ENCODE measurements around the gene DCDC2C.

- TF ChIP-seq SIN3A (IDR thresholded peaks at IDR 0.05; ENCODE audit: borderline replicate concordance, insufficient read depth, low read length) = no peak
- TF ChIP-seq REST (IDR thresholded peaks at IDR 0.05; ENCODE audit: insufficient read depth in 1 of 2, low read depth in 2 of 2, low read length in 2 of 2) = no peak
- TF ChIP-seq POLR2AphosphoS5 (IDR thresholded peaks at IDR 0.05; ENCODE audit: low read depth, low read length) = no peak
- TF ChIP-seq TAF1 (IDR thresholded peaks at IDR 0.05; ENCODE audit: borderline replicate concordance, insufficient read depth, low read length) = no peak
- no peak for TF ChIP-seq FOXP2 (optimal IDR thresholded peaks at IDR 0.05; ENCODE audit: borderline replicate concordance, extremely low read depth, extremely low read length, insufficient read depth)
These were observed 65.8 kb downstream of the DCDC2C start for GRCh38 chr2:3768960-3769765.

All from PFSK-1 (cell line).